Peyer's patch (tissue), 4 donors: ENCODE results near the gene NPR1. TPM values are rescaled to one million over a fixed set of nuclear protein-coding genes. Genes with fewer than 3 reads are reported as not detected.
"Not testable (repeated sequence)": the region's sequence is repeated elsewhere in the genome, so short reads cannot be mapped to it uniquely, and the experiment has no call there.

Source experiments
- DNase-seq, 3 donors: peaks; one replicate each; pipeline ENCODE4 v3.0.0-alpha.2; 2017 to 2019
- H3K27ac ChIP-seq, 4 donors: fragments of 200-600 bp; sonication (generic); one replicate each; pipeline ENCODE4 v1.5.1; 2016 to 2019
- H3K27me3 ChIP-seq, 2 donors: fragments of 200-600 bp; sonication (generic); one replicate each; pipeline ENCODE4 v1.5.1; 2019
- H3K36me3 ChIP-seq, 3 donors: fragments of 200-600 bp; sonication (generic); one replicate each; pipeline ENCODE4 v1.5.1; 2016 to 2019
- H3K4me1 ChIP-seq, 4 donors: fragments of 200-600 bp; sonication (generic); one replicate each; pipeline ENCODE4 v1.5.1; 2016 to 2019
- H3K4me3 ChIP-seq, 4 donors: fragments of 200-600 bp; sonication (generic); 1 replicate in 3 of 4; 2 replicates in 1 of 4; pipeline ENCODE4 v1.5.1; 2016 to 2019; ENCODE audit warnings: mild to moderate bottlenecking in 1 of 4
- H3K9me3 ChIP-seq, 4 donors: fragments of 200-600 bp; sonication (generic); one replicate each; pipeline ENCODE4 v1.5.1; 2016 to 2019; ENCODE audit warnings: mild to moderate bottlenecking in 1 of 4
- CTCF ChIP-seq, 6 experiments: fragments of 450-650 bp in 4 of 6; fragments of 200-600 bp in 2 of 6; sonication (generic) in 1 of 6; IDR thresholded peaks; one replicate each; pipeline ENCODE4 v1.5.1; 2017 to 2019; ENCODE audit warnings: antibody characterized with exemption in 6 of 6, mild to moderate bottlenecking in 3 of 6, moderate library complexity in 1 of 6
- POLR2A ChIP-seq, 2 donors: fragments of 450-650 bp; IDR thresholded peaks; one replicate each; pipeline ENCODE4 v1.5.1; 2017; ENCODE audit warnings: antibody characterized with exemption in 2 of 2, mild to moderate bottlenecking in 2 of 2, moderate library complexity in 2 of 2
- total RNA-seq, 4 donors: library from RNA; depleted of rRNA; stranded (reverse); fragments of >200 nt; gene quantifications; one replicate each; pipeline ENCODE4 v1.1.0, GENCODE V29; 2016

NPR1 gene
- total RNA-seq, 4 donors from 2014 or later, result 5.0 to 17.3 (median 10.9) TPM

- Histone ChIP-seq H3K4me1 (no peaks in the 10 kb centered on the region), H3K27me3 (no peaks in the 10 kb centered on the region), H3K4me3 (no peak overlapping the region), H3K27ac (peak overlapping the region in 3 of 4 donors; percentile 22 to 84 (median 35)), H3K36me3 (no peaks in the 10 kb centered on the region), H3K9me3 (no peaks in the 10 kb centered on the region)
- no peak for DNase-seq
- TF ChIP-seq CTCF (IDR thresholded peaks at IDR 0.05) (no peak), POLR2A (IDR thresholded peaks at IDR 0.05) (no peak)
Observed at GRCh38 chr1:153698923-153699714, 20.6 kb downstream of the NPR1 start.

- no peaks in the 10 kb centered on the region for H3K9me3 ChIP-seq
- H3K4me3 ChIP-seq, result no peak overlapping the region
- TF ChIP-seq CTCF (IDR thresholded peaks at IDR 0.05), result no peak
- no peak for TF ChIP-seq POLR2A (IDR thresholded peaks at IDR 0.05)
- H3K4me1 ChIP-seq, result no peaks in the 10 kb centered on the region
- H3K36me3 ChIP-seq, result no peaks in the 10 kb centered on the region
- no peaks in the 10 kb centered on the region for H3K27me3 ChIP-seq
- H3K27ac ChIP-seq, result no peak overlapping the region
- no peak for DNase-seq
Observed at GRCh38 chr1:153699768-153700167, 21.3 kb downstream of the NPR1 start.

- TF ChIP-seq CTCF (IDR thresholded peaks at IDR 0.05), result no peak
- TF ChIP-seq POLR2A (IDR thresholded peaks at IDR 0.05), result no peak
- Histone ChIP-seq H3K9me3 (no peaks in the 10 kb centered on the region), H3K4me3 (no peak overlapping the region), H3K27ac (no peak overlapping the region), H3K27me3 (no peaks in the 10 kb centered on the region), H3K4me1 (no peaks in the 10 kb centered on the region), H3K36me3 (no peaks in the 10 kb centered on the region)
- DNase-seq, result no peak
Observed at GRCh38 chr1:153705484-153705883, 27.0 kb downstream of the NPR1 start.

GRCh38 chr1:153711026-153711425 lies 32.5 kb downstream of the NPR1 start:
- TF ChIP-seq POLR2A (IDR thresholded peaks at IDR 0.05), result no peak
- Histone ChIP-seq H3K9me3 (no peaks in the 10 kb centered on the region), H3K4me3 (no peak overlapping the region), H3K27ac (no peak overlapping the region), H3K27me3 (no peaks in the 10 kb centered on the region), H3K36me3 (no peaks in the 10 kb centered on the region), H3K4me1 (no peaks in the 10 kb centered on the region)
- no peak for DNase-seq

- not testable (repeated sequence) for H3K36me3 ChIP-seq, H3K27me3 ChIP-seq, H3K4me1 ChIP-seq, DNase-seq, H3K4me3 ChIP-seq, H3K9me3 ChIP-seq, H3K27ac ChIP-seq
Observed at GRCh38 chr1:153716211-153716610, 37.7 kb downstream of the NPR1 start.

GRCh38 chr1:153717330-153717729 lies 38.8 kb downstream of the NPR1 start:
- Histone ChIP-seq H3K27me3 (no peaks in the 10 kb centered on the region), H3K9me3 (no peaks in the 10 kb centered on the region), H3K27ac (no peak overlapping the region), H3K4me3 (no peak overlapping the region), H3K4me1 (no peaks in the 10 kb centered on the region), H3K36me3 (no peaks in the 10 kb centered on the region)
- TF ChIP-seq POLR2A (IDR thresholded peaks at IDR 0.05), result no peak
- no peak for TF ChIP-seq CTCF (IDR thresholded peaks at IDR 0.05)
- DNase-seq, result no peak

- no peak overlapping the region for H3K27ac ChIP-seq
- H3K36me3 ChIP-seq, result no peaks in the 10 kb centered on the region
- DNase-seq, result no peak
- H3K4me1 ChIP-seq, result peaks cover 0 to 6% (median 0%) of the 10 kb centered on the region in 4 donors
- no peak overlapping the region for H3K4me3 ChIP-seq
- no peaks in the 10 kb centered on the region for H3K9me3 ChIP-seq
- TF ChIP-seq POLR2A (IDR thresholded peaks at IDR 0.05) (no peak), CTCF (IDR thresholded peaks at IDR 0.05) (no peak)
- H3K27me3 ChIP-seq, result no peaks in the 10 kb centered on the region
Observed at GRCh38 chr1:153723687-153724086, 45.2 kb downstream of the NPR1 start.

GRCh38 chr1:153724634-153725033 lies 46.1 kb downstream of the NPR1 start:
- DNase-seq, H3K9me3 ChIP-seq, H3K36me3 ChIP-seq, H3K27ac ChIP-seq, H3K27me3 ChIP-seq, H3K4me3 ChIP-seq: not testable (repeated sequence)
- H3K4me1 ChIP-seq, result peaks cover 0 to 16% (median 0%) of the 10 kb centered on the region in 4 donors
